Measurements from ENCODE around the gene TPGS1.

GRCh38 chr19:511101-511851 lies 4.0 kb downstream of the TPGS1 start:
- TF ChIP-seq CTCF (IDR thresholded peaks at IDR 0.05) (no peak), POLR2AphosphoS5 (IDR thresholded peaks at IDR 0.05) (no peak), EP300 (IDR thresholded peaks at IDR 0.05) (no peak), POLR2A (IDR thresholded peaks at IDR 0.05) (no peak)
